ENCODE results near the gene ACTL6A. TPM values are rescaled to one million over a fixed set of nuclear protein-coding genes. Genes with fewer than 3 reads are reported as not detected.

ACTL6A gene
- total RNA-seq, 2 experiments from 2014 or later = 19.0 to 19.3 TPM

DNA sequence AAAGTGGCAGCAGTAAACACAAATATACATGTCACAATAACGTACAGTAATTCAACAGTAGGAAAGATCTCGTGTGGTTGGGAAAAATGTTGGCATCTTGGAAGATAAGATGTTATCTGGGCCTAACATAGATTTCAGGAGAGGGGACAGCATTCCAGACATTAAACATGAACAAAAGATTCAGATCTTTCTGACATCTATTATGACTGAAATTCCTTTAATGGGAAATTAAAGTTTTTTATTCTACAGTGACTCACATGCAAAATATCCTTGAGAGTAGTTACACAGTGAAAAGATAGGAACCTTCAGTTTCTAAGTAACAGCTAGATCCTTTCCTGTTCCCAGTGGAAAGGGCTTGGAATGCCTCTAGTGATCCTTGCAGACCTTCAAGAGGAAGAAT lies 51.1 kb downstream of the ACTL6A start:
- H3K36me3 ChIP-seq (ENCODE audit: insufficient read depth, low read length) = peaks cover 18% of the 10 kb centered on the region
- TF ChIP-seq, protein P1, sequence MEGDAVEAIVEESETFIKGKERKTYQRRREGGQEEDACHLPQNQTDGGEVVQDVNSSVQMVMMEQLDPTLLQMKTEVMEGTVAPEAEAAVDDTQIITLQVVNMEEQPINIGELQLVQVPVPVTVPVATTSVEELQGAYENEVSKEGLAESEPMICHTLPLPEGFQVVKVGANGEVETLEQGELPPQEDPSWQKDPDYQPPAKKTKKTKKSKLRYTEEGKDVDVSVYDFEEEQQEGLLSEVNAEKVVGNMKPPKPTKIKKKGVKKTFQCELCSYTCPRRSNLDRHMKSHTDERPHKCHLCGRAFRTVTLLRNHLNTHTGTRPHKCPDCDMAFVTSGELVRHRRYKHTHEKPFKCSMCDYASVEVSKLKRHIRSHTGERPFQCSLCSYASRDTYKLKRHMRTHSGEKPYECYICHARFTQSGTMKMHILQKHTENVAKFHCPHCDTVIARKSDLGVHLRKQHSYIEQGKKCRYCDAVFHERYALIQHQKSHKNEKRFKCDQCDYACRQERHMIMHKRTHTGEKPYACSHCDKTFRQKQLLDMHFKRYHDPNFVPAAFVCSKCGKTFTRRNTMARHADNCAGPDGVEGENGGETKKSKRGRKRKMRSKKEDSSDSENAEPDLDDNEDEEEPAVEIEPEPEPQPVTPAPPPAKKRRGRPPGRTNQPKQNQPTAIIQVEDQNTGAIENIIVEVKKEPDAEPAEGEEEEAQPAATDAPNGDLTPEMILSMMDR (IDR thresholded peaks at IDR 0.05) = no peak
- no peaks in the 10 kb centered on the region for H3K27me3 Mint-ChIP-seq
- POLR2A ChIA-PET = no interaction called here
- H3K4me1 Mint-ChIP-seq (ENCODE audit: low read depth) = peaks cover 18% of the 10 kb centered on the region
- H3K27ac Mint-ChIP-seq = no peak overlapping the region
- no peak overlapping the region for H3K4me3 Mint-ChIP-seq
- intact Hi-C loops (cut with DNase I, micrococcal nuclease) = no loop called here
- no peaks in the 10 kb centered on the region for H3K9me3 Mint-ChIP-seq
- CTCF ChIA-PET = no interaction called here
- no peaks in the 10 kb centered on the region for H3K9me3 ChIP-seq (ENCODE audit: control insufficient read depth in 1 of 2, insufficient read depth in 1 of 2, low read length in 2 of 2)
- H3K27ac ChIP-seq (ENCODE audit: low read depth in 1 of 2, low read length in 2 of 2) = no peak overlapping the region
- DNase-seq (no peak), ATAC-seq (ENCODE audit: poor library complexity) (no peak)
- peaks cover 4% of the 10 kb centered on the region for H3K4me1 ChIP-seq (ENCODE audit: insufficient read depth, low read length)
- H3K36me3 Mint-ChIP-seq (ENCODE audit: low read depth) = peaks cover 42% of the 10 kb centered on the region
- no peak overlapping the region for H3K4me3 ChIP-seq (ENCODE audit: low read length)
- no peaks in the 10 kb centered on the region for H3K27me3 ChIP-seq (ENCODE audit: control insufficient read depth in 1 of 2, insufficient read depth in 2 of 2, low read length in 2 of 2)

DNA sequence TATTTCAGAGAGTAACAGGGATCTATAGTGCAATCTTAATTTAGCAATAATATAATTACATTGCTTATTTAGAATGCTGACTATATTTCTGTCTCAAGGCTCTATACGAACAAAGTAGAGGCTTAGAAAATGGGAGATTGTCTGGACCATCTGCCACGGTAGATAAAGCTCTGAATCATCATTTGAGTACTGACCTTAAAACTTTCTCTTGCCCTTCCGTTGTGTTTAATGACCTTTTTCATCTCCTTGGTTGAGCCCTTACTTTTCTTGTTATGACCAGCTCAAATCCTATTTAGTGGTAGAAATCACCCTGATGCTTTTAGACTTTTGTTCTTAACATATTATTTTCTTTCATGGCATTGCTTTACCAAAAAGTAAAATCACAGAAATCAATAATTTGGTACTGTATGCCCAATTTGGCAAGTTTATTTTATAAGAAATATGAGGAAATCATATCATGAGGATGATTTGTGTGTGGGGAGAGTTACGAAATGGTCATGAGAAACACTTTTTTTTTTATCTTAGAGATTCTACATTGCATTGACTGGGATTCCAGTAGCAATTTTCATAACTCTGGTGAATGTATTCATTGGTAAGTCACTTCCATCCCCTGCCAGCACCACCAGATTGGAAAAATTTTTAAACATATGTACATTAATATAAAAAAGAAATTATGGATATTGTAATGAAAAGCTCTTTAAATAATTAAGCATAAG lies 52.9 kb downstream of the ACTL6A start:
- Mint-ChIP-seq H3K27me3 (no peaks in the 10 kb centered on the region), H3K9me3 (no peaks in the 10 kb centered on the region), H3K4me3 (no peak overlapping the region), H3K36me3 (ENCODE audit: low read depth) (peaks cover 50% of the 10 kb centered on the region), H3K4me1 (ENCODE audit: low read depth) (peaks cover 7% of the 10 kb centered on the region), H3K27ac (no peak overlapping the region)
- ChIA-PET POLR2A (interaction anchor here (1.2 kb wide), 1 partner anchor 11 kb away, joined by 3 read pairs; the partner anchor contains the start of genes MRPL47 and NDUFB5), CTCF (interaction anchor here (1.0 kb wide), 1 partner anchor 1296 kb away, joined by 3 read pairs; the partner anchor contains the start of gene FXR1)
- Histone ChIP-seq H3K36me3 (ENCODE audit: insufficient read depth, low read length) (peaks cover 18% of the 10 kb centered on the region), H3K9me3 (ENCODE audit: control insufficient read depth in 1 of 2, insufficient read depth in 1 of 2, low read length in 2 of 2) (no peaks in the 10 kb centered on the region), H3K4me3 (ENCODE audit: low read length) (no peak overlapping the region), H3K27ac (ENCODE audit: low read depth in 1 of 2, low read length in 2 of 2) (no peak overlapping the region), H3K4me1 (ENCODE audit: insufficient read depth, low read length) (no peaks in the 10 kb centered on the region), H3K27me3 (ENCODE audit: control insufficient read depth in 1 of 2, insufficient read depth in 2 of 2, low read length in 2 of 2) (no peaks in the 10 kb centered on the region)
- TF ChIP-seq, protein P1 (IDR thresholded peaks at IDR 0.05) = no peak
- DNase-seq = no peak
- ATAC-seq (ENCODE audit: poor library complexity) = no peak
- intact Hi-C loops (cut with DNase I, micrococcal nuclease) = no loop called here

DNA sequence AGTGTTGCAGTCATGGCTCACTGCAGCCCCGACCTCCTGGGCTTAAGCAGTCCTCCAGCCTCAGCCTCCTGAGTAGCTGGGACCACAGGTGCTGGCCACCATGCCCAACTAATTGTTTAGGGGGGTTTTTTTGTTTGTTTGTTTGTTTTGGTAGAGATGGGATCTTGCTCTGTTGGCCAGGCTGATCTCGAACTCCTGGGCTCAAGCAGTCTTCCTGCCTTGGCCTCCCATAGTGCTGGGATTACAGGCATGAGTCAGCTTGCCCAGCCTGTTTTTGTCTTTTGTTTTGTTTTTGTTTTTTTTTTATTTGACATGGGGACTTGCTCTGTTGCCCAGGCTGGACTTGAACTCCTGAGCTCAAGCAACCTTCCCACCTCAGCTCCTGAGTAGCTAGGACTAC lies 59.3 kb downstream of the ACTL6A start:
- Histone ChIP-seq H3K36me3 (ENCODE audit: insufficient read depth, low read length) (peaks cover 55% of the 10 kb centered on the region), H3K27ac (ENCODE audit: low read depth in 1 of 2, low read length in 2 of 2) (no peak overlapping the region), H3K4me1 (ENCODE audit: insufficient read depth, low read length) (no peaks in the 10 kb centered on the region), H3K4me3 (ENCODE audit: low read length) (no peak overlapping the region), H3K27me3 (ENCODE audit: control insufficient read depth in 1 of 2, insufficient read depth in 2 of 2, low read length in 2 of 2) (no peaks in the 10 kb centered on the region), H3K9me3 (ENCODE audit: control insufficient read depth in 1 of 2, insufficient read depth in 1 of 2, low read length in 2 of 2) (no peaks in the 10 kb centered on the region)
- H3K4me3 Mint-ChIP-seq = no peak overlapping the region
- CTCF ChIA-PET = no interaction called here
- no peaks in the 10 kb centered on the region for H3K9me3 Mint-ChIP-seq
- intact Hi-C loops (cut with DNase I, micrococcal nuclease) = no loop called here
- no peak overlapping the region for H3K27ac Mint-ChIP-seq
- ATAC-seq (ENCODE audit: poor library complexity) (no peak), DNase-seq (no peak)
- H3K4me1 Mint-ChIP-seq (ENCODE audit: low read depth) = no peaks in the 10 kb centered on the region
- TF ChIP-seq, protein P1 (IDR thresholded peaks at IDR 0.05) = no peak
- POLR2A ChIA-PET = no interaction called here
- no peaks in the 10 kb centered on the region for H3K27me3 Mint-ChIP-seq
- H3K36me3 Mint-ChIP-seq (ENCODE audit: low read depth) = peaks cover 85% of the 10 kb centered on the region

Data from CD4-positive, alpha-beta T cell (primary cell).